ENCODE results near the gene LCOR.
"Not testable (repeated sequence)": the region's sequence is repeated elsewhere in the genome, so short reads cannot be mapped to it uniquely, and the experiment has no call there.

The LCOR gene

DNA sequence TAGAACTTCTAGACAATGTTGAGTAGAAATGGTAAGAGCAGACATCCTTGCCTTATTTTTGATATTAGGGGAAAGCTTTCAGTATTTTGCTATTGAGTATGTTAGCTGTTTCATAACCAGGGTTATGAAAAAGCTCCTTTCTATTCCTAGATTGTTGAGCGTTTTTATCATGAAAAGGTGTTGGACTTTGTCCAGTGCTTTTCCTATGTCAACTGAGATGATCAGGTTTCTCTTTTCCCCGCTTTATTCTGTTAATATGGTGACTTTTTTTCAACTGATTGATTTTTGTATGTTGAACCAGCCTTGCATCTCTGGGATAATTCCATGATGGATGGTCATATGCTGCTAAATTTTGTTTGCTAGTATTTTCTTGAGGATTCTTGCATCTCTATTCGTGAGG, 58.5 kb downstream of the LCOR start:
- no peak for DNase-seq

DNA sequence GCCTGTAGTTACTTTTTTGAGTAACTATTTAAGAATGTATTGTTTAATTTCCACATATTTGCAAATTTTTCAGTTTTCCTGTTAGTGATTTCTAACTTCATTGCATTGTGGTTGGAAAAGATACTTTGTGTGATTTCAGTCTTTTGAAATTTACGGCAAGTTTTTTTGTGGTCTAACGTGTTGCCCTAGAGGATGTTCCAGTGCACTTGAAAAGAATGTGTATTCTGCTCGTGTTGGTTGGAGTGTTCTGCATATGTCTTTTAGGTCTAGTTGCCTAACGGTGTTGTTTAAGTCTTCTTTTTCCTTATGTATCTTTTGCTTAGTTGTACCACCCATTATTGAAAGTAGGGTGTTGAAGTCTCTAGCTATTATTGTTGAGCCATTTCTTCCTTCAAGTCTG, 59.7 kb downstream of the LCOR start:
- no peak for DNase-seq

DNA sequence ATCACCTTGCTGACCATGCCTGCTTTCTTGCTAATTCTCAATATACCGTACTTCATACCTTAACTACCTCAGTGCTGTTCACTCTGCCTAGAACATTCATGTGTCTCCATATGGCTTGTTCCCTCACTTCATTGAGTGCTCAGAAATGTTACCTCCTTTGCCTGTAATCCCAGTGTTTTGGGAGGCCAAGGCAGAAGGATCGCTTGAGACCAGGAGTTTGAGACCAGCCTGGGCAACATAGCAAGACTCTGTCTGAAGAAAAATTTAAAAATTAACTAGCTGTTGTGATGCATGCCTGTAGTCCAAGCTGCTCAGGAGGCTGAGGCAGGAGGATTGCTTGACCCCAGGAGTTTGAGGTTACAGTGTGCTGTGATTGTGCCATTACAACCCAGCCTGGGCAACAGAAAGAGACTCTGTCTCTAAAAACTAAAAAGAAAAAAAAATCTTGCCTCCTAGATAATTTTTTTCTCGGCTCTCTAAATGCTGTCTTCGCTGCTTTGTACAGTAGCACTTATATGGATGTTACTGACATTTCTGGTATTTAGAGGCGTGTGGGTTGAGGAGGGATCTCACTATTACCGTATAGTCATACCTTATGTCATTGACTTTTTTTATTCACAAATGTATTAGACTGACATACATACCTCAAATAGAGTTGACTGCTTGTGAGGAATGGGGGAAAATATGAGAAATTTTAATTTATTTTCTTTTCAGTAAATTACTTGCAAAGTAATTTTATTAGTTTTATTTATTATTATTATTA, 63.7 kb downstream of the LCOR start:
- DNase-seq, result no peak

DNA sequence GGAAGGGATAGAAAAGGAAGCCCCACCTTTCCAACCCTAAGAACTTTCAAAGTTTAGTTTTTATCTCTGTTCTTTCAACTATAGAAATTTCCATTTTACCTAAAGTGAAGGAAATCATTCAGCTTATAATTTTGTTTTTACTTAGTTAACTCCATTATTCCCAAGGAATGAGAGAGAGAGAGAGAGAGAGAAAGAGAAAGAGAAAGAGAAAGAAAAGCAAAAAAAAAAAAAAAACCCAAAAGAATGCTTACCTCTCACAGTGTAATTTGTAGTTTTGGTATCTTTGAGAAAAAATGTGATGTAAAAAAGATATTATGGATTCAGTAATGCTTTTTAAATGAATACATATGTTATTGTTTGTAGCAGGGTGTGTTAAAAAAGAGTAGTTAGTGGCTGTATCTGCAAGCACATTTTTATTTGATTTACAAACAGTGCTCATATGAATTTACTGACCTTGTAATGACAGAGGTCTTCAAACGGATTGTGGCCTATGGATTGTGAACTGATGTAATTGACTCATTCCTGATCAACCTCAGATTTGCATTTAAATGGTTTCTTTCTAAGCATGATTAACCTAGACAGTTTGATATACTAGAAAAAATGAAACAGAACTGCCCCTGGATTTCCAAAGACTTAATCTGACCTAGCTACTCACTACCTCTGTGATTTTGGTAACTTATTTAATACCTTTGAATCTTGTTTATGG, 64.9 kb downstream of the LCOR start:
- no peak for DNase-seq

DNA sequence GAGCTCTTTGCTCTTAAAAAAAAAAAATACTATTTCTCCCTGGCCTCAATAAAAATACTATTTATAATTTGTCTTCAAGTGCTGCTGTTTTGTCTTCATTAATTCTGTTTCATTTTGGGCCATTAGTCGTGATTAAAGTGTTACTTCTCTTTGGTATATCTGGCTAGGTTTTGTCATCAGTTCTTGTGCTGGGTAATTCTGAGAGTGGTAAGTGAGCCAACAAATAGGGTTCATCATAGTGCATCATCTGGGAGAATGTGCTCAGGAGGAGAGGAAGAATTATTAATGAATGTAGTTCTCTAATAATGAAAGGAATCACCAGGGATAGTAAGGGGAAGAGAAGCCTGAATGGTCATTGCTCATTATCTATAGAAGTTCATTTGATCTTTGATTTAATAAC, 70.0 kb downstream of the LCOR start:
- no peak for DNase-seq

DNA sequence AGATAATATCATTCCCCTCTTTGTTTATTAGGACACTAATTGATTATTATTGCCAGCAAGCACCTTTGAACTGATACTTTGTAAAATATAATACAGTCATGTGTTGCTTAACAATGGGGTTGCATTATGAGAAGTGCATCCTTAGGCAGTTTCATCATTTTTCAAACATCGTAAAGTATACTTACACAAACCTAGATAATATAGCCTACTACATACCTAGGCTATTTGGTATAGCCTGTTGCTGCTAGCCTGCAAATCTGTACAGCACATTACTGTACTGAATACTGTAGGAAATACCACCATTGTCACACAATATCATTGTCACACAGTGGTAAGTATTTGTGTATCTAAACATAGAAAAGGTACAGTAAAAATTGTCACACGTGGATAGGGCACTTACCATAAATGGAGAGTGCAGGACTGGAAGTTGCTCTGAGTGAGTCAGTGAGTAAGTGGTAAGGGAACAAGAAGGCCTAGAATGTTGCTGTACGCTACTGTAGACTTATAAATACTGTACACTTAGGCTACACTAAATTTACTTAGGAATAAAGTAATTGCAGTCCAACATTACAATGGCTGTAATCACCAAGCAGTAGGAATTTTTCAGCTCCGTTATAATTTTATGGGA, 70.7 kb downstream of the LCOR start:
- DNase-seq, result no peak

DNA sequence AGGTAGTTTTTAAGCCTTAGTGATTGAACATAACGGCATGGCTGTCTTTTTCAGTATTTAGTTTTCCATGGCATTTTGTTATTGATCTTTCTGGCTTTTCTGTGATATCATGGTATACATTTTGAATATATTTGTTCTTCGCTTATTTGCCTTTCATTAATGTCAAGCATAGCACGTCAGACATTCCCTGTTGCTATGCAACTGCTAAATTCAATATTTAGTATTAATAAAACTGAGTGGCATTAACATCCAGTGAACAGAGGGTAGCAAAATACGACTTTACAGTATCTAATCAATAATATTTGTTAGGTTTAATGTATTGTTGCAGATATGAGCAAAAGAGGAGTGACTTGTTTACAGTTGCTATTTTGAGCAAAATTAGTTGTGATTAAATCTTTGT, 72.5 kb downstream of the LCOR start:
- DNase-seq, result no peak

DNA sequence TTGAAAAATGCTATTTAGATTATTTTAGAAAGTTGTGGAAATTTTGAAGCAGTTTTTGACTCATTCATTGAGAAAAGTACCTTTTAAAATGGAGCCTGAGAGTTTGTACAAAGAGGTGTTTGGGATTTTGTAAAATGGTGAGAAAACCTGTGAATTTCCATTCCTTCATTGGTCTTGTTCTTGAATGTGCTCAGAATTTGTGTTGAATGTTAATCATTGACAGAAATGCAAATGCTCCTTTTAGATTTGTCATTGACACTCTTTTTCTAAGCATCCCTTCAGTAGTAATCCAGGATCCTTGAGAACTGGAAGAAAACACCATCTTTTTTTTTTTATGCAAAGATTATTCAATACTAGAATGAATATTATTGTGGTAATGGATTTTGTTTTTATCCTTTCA, 74.8 kb downstream of the LCOR start:
- DNase-seq, result no peak

DNA sequence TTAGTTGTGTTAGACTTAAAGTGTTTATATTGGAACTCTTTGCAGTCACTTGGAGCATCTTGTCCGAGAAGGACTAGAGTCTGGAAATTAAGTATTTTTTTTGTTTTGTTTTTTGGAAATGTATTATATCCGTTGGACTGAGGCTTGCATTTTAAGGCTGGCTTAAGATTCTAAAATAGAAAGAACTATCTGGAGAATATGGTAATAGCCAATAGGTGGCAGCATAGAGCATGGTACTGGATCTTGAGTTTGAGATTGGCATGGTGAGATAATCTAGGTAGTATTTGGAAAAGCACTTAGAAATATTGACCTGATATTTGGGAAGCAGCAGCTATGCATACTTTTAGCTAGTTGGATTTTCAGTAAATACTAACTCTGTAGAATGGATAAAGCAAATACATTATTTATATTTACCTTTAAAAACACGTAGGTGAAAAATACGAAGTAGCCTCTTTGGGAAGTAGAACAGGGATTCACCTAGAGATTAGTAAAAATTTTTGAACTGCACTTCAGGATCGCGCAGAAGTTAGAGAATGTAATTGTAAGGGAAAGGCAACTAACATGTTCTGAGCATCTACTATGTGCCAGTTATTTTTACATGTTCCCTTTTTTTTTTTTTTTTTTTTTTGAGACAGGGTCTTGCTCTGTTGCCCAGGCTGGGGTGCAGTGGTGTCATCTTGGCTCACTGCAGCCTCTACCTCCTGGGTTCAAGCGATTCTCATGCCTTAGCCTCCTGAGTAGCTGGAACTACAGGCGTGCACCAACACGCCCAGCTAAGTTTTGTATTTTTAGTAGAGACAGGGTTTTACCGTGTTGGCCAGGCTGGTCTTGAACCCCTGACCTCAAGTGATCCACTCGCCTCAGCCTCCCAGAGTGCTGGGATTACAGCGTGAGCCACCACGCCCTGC, 78.6 kb downstream of the LCOR start:
- DNase-seq, result no peak

DNA sequence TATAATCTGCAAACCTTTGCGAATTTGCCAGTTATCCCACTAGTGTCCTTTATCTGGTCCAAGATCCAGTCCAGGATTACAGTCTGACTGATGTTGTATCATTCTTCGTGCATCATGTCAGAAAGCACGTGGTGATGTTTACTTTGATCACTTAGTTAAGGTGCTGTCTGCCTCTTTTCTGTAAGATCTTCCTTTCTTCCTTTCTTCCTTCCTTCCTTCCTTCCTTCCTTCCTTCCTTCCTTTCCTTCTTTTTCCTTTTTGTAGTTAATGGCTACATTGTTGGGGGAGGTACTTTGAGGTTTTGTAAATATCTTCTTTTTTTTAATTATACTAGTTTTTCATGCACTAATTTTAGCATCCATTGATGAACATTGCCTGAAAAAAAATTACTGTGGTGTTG, 80.3 kb downstream of the LCOR start:
- no peak for DNase-seq

DNA sequence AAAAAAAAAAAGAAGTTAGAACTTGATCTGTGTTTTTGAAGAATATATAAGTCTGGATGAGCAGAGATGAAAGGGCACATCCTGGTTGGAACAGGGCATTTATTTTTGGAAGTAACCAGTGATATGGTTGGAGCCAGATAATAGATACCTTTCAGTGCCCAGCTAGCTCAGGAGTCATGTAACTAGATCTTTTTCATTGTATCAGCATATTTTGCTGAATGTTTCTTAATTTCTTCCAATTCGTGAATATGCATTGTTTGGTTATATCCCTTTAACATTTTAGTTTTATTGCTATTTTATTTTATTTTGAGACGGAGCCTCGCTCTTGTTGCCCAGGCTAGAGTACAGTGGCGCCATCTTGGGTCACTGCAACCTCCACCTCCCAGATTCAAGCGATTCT, 81.8 kb downstream of the LCOR start:
- no peak for DNase-seq

DNA sequence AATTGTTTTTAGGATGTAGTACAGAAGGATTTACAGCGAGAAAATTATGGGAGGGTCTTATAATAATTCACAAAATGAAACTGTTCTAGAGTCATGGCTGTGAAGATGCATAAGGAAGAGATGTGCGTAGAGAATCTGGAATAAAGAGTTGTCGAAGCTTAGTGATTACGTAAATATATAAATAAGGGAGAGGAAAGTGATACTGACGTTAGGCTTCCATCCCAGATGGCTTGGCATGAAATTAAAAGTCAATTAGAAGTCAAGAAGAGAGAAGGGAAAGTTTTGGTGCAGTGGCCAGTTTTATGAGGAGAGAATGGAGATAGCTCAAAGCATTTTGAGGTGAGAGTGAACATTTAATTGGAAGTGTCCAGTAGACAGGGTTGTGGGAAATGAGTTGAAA, 85.5 kb downstream of the LCOR start:
- no peak for DNase-seq

DNA sequence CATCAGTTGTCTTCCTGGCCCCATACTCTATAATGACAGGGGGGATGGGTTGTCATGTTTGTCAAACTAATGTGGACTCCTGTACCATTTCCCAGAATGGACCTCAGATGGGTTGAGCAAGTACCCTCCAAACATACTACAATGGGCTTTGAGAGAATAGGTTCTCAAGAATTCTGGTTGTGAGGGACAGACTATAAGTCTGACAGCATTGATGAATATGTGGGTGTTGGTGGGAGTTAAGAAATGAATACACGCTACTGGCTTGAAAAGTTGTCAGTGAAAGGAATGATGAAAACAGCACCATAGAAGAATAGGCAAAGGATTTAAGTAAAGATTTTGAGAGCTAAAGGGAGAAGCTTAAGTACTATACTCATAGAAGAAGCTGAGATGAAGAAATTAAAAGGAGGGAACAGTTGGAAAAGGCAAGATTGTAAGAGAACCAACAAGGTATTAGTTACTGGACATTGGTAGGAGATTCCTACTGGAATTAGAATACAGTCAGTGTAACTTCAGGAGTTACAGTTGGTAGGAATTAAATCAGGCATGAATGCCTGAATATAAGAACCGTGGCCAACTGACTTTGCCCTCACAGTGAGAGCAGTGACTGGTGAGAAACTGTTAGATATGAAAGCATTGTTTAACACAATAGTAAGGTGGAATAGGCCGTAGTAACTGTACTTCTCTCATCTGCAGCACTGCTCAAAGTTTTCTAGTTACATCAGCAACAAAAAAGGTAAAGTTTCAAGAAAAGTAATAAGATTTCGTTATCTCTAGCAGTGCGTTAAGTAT, 86.3 kb downstream of the LCOR start:
- DNase-seq, result no peak

DNA sequence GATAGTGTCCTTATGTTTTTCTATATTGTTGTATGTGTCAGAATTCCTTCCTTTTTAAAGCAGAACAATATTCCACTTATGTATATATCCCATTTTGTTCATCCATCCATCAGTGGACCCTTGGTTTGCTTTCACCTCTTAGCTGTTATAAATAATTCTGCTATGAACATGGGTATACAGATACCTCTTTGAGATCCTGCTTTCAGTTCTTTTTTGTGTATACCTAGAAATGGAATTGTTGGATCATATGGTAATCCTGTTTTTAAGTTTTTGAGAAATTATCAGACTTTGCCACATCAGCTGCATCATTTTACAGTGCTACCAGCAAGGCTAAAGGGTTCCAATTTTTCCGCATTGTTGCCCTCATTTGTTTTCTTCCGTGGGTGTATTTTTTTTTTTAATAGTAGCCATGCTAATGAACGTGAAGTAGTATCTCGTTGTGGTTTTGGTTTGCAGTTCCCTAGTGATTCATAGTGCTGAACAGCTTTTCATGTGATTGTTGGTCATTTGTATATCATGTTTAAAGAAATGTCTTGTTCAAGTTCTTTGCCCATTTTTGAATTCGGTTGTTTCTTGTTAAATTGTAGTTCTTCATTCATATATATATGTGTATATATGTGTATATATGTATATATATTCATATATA, 87.8 kb downstream of the LCOR start:
- DNase-seq, result no peak

DNA sequence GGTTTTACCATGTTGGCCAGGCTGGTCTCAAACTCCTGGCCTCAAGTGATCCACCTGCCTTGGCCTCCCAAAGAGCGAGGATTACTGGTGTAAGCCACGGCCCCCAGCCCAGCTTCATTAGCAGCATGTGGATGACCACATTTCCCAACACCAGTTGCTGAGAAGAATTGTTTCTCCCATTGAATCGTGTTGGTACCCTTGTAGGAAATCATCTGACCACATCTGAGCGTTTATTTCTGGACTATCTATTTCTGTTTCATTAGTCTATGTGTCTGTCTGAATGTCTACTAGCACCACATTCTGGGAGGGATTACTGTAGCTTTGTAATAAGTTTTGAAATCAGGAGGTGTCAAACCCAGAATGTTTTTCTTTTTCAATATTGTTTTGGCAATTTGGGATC, 89.6 kb downstream of the LCOR start:
- no peak for DNase-seq

DNA sequence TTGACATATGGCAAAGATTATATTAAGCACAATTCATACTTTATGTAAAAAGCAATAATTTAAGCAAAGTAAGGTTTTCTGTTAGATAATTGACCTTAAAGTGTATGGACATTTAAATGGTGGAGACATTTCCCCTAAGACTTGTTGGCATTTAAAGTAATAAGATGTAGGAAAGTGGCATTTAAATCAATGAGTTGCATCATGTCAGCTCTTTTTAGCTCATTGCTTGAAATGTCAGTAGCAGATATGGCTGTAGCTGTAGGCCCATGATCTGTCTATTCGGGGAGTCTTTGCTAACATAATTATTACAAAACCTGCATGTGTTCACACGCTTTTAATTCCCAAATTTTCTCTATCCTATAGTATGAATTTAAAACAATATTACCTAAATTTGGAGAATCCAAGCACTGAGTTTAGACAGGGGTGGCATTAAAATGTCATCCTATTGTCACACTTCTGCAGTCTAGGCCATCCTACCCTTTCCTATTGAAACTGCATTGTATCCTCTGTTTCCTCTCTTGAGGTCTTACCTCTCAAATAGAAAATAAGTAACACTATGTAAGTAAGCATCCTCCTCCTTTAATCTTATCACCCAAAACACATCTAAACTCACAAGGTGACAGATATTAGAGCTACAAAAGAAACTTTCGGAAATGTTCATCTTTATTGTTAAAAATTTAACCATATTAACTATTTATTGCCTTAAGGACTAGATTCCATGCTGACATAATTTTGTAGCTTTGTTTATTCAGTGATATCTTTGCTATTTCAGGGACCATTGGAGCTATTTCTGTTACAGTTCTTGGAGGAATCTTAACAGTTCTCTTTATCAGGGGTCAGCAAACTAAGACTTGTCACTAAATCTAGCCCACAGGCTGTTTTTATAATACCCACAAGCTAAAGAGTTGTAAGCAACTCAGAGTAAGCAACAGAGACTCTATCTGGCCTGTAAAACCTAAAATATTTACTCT, 91.2 kb downstream of the LCOR start:
- no peak for DNase-seq

DNA sequence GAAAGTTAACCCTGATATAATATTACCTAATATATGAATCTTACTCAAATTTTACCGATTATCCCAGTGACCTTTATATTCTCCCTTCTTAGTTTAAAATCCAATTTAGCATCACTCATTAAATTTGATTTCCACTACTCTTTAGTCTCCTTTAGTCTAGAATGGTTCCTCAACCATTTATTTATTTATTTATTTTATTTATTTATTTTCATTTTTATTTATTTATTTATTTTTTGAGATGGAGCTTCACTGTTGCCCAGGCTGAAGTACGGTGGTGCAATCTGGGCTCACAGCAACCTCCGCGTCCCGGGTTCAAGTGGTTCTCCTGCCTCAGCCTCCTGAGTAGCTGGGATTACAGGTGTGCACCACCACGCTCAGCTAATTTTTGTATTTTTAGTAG, 92.8 kb downstream of the LCOR start:
- no peak for DNase-seq

DNA sequence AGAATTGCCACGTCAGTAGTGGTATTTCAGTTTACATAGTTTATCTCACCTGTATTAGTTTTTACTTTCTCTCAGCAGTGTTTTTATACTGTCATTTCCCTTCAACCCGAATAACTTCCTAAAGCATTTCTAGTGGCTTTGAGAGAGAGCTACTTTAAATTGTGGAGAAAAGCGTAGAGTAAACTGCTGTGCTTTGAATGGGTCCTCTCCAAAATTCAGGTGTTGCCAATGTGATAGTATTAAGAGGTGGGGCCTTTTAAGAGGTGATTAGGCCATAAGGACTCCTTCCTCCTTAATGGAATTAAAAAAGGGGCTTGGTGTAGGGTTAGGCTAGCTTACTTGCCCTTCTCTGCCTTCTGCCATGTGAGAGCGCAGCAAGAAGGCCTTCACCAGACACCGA, 98.4 kb downstream of the LCOR start:
- DNase-seq, result no peak

DNA sequence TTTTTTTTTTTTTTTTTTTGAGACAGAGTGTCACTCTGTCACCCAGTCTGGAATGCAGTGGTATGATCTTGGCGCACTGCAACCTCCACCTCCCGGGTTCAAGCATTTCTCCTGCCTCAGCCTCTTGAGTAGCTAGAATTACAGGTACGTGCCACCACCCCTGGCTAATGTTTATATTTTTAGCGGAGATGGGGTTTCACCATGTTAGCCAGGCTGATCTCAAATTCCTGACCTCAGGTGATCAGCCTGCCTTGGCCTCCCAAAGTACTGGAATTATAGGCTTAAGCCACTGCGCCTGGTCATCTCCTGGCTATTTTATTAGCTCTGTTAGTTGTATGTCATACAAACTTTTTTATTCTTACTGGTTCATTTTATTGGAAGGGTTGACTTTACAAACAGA, 103.0 kb downstream of the LCOR start:
- no peak for DNase-seq

DNA sequence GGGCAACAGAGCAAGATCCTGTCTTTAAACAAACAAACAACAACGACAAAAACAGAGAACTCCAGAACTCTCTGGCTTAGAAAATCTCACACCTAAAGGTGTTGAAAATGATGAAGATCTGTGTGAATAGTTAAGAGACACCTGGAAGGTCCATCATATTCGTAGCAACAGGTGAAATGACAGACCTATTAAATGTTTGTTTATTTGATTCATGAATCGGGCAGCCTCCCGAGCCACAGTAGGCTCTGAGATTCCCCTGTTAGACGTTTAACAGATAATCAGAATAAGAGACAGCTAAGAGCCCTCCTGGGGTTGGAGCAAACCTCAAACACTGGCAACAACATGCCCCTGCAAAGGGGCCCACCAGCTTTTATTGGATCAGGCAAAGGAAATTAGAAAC, 103.7 kb downstream of the LCOR start:
- DNase-seq, result no peak

DNA sequence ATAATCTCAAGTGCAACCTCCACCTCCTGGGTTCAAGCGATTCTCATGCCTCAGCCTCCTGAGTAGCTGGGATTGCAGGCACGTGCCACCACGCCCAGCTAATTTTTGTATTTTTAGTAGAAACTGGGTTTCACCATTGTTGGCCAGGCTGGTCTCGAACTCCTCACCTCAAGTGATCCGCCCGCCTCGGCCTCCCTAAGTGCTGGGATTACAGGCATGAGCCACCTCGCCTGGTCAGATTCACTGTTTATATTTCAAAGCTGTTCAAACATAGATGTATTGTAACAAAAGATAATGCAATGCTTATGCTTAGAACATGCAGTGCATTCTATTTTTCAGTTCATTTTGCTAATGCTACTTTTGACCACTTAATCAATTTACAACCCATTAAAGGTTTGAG, 111.1 kb downstream of the LCOR start:
- not testable (repeated sequence) for DNase-seq
